B cell (primary cell): Measurements from ENCODE around the gene THRA. TPM values are rescaled to one million over a fixed set of nuclear protein-coding genes. Genes with fewer than 3 reads are reported as not detected.

ENCODE experiments used
- ATAC-seq: fragments of 200-7000 bp; cut with Tn5 transposase; one replicate; pipeline ENCODE4 v1.10.0; 2021; ENCODE audit warnings: low read depth, mild to moderate bottlenecking, moderate number of reproducible peaks, moderate library complexity
- CTCF ChIA-PET: fragments of 350-600 bp; sonication (Branson Sonifier 250); formaldehyde crosslinking; loops from one replicate; lab custom pipeline; 2021; ENCODE audit warnings: antibody characterized with exemption, inconsistent platforms; lab: Charles Lee
- POLR2A ChIA-PET: fragments of 350-600 bp; sonication (Branson Sonifier 250); formaldehyde crosslinking; loops from one replicate; lab custom pipeline; 2021; ENCODE audit warnings: antibody characterized with exemption; lab: Charles Lee
- DNase-seq: peaks from one replicate; pipeline ENCODE4 v3.0.0; 2013
- H2AFZ ChIP-seq: 2 replicates; pipeline ENCODE4 v1.6.1; 2012; ENCODE audit warnings: mild to moderate bottlenecking, low read depth, low read length; ENCODE audit not compliant: insufficient read depth, poor library complexity, severe bottlenecking
- H3K27ac ChIP-seq, 2 donors: 1 replicate in 1 of 2; 2 replicates in 1 of 2; pipeline ENCODE4 v1.5.1; 2012 to 2013; ENCODE audit warnings: low read length in 2 of 2, mild to moderate bottlenecking in 2 of 2, moderate library complexity in 1 of 2
- H3K27me3 ChIP-seq, 4 experiments: fragments of 200-600 bp in 1 of 4; sonication (generic) in 1 of 4; replicated peaks in 1 of 4; 1 replicate in 2 of 4; 2 replicates in 2 of 4; pipeline versions ENCODE4 v1.6.1 to v1.7.0; 2013 to 2016; ENCODE audit warnings: low read length in 3 of 4, mild to moderate bottlenecking in 2 of 4, mixed read lengths in 1 of 4, moderate library complexity in 1 of 4; ENCODE audit not compliant: insufficient read depth in 4 of 4, control insufficient read depth in 3 of 4; ENCODE audit errors: control extremely low read depth in 1 of 4
- H3K36me3 ChIP-seq, 2 experiments: replicated peaks in 1 of 2; 1 replicate in 1 of 2; 2 replicates in 1 of 2; pipeline versions ENCODE4 v1.6.1 to v1.7.1; 2013; ENCODE audit warnings: low read length in 1 of 2; ENCODE audit not compliant: insufficient read depth in 2 of 2, control insufficient read depth in 1 of 2; ENCODE audit errors: control extremely low read depth in 1 of 2, extremely low read depth in 1 of 2
- H3K4me1 ChIP-seq, 2 donors: fragments of 200-600 bp in 1 of 2; sonication (generic) in 1 of 2; 1 replicate in 1 of 2; 2 replicates in 1 of 2; pipeline versions ENCODE4 v1.5.1 to v1.6.1; 2013 to 2017; ENCODE audit warnings: low read length in 2 of 2; ENCODE audit not compliant: control insufficient read depth in 2 of 2, insufficient read depth in 2 of 2
- H3K4me2 ChIP-seq: replicated peaks from 2 replicates; pipeline ENCODE3; 2012; ENCODE audit warnings: mild to moderate bottlenecking, low read depth, low read length; ENCODE audit not compliant: poor library complexity, severe bottlenecking
- H3K4me3 ChIP-seq, 5 experiments: fragments of 200-600 bp in 1 of 5; sonication (generic) in 1 of 5; 1 replicate in 3 of 5; 2 replicates in 2 of 5; pipeline versions ENCODE4 v1.5.1 to v1.7.0; 2011 to 2016; ENCODE audit warnings: low read length in 4 of 5, mild to moderate bottlenecking in 4 of 5, low read depth in 2 of 5, control low read depth in 1 of 5, moderate library complexity in 1 of 5; ENCODE audit not compliant: insufficient read depth in 1 of 5; ENCODE audit errors: control extremely low read depth in 1 of 5, extremely low read depth in 1 of 5
- H3K79me2 ChIP-seq: fragments of 200-600 bp; sonication (generic); one replicate; pipeline ENCODE4 v1.6.0; 2016; ENCODE audit warnings: low read length; ENCODE audit not compliant: control insufficient read depth, insufficient read depth
- H3K9ac ChIP-seq: fragments of 200-600 bp; sonication (generic); 2 replicates; pipeline ENCODE4 v1.6.1; 2017; ENCODE audit warnings: mild to moderate bottlenecking, low read length, moderate library complexity
- H3K9me3 ChIP-seq, 3 donors: one replicate each; pipeline versions ENCODE4 v1.6.1 to v1.7.1; 2013; ENCODE audit warnings: low read length in 2 of 3; ENCODE audit not compliant: control insufficient read depth in 2 of 3, insufficient read depth in 1 of 3; ENCODE audit errors: control extremely low read depth in 1 of 3
- H4K20me1 ChIP-seq: 2 replicates; pipeline ENCODE4 v1.6.0; 2012; ENCODE audit warnings: mild to moderate bottlenecking, low read length; ENCODE audit not compliant: insufficient read depth, control insufficient read depth, poor library complexity, severe bottlenecking
- H3K27ac Mint-ChIP-seq: one replicate; pipeline ENCODE4 v1.8.0; 2021; ENCODE audit warnings: mixed read lengths
- H3K27me3 Mint-ChIP-seq: one replicate; pipeline ENCODE4 v1.8.0; 2021; ENCODE audit warnings: mixed read lengths
- H3K4me1 Mint-ChIP-seq: one replicate; pipeline ENCODE4 v1.8.0; 2021; ENCODE audit warnings: mixed read lengths
- H3K4me3 Mint-ChIP-seq: one replicate; pipeline ENCODE4 v1.8.0; 2021; ENCODE audit warnings: mixed read lengths
- H3K9me3 Mint-ChIP-seq: one replicate; pipeline ENCODE4 v1.8.0; 2022; ENCODE audit warnings: mixed read lengths; ENCODE audit not compliant: insufficient read depth
- CTCF ChIP-seq: fragments of 200-600 bp; IDR thresholded peaks from one replicate; pipeline ENCODE4 v1.8.0; 2022; ENCODE audit warnings: antibody characterized with exemption, mild to moderate bottlenecking
- EZH2 ChIP-seq: IDR thresholded peaks from 2 replicates; pipeline ENCODE4 v1.6.1; 2012; ENCODE audit warnings: borderline replicate concordance, low read depth, mild to moderate bottlenecking, moderate library complexity, low read length; ENCODE audit not compliant: insufficient read depth, poor library complexity, severe bottlenecking
- WGBS: methylation state at CpG from one replicate; pipeline ENCODE4 v1.1.5; 2013; ENCODE audit warnings: missing lambda C conversion rate; ENCODE audit not compliant: insufficient coverage; 5-methylcytosine and 5-hydroxymethylcytosine counted together
- intact Hi-C: fragments of 100-400 bp; cut with micrococcal nuclease; formaldehyde crosslinking; loops from one replicate; pipeline ENCODE4 v1.10.0; 2022
- polyA plus RNA-seq: library from polyadenylated mRNA; depleted of rRNA; stranded (reverse); fragments of >200 nt; gene quantifications from 2 replicates; pipeline ENCODE4 v1.2.3, GENCODE V29; 2012
- total RNA-seq, 2 donors: library from RNA; stranded (reverse); fragments of 120-200 nt in 1 of 2; gene quantifications; 1 replicate in 1 of 2; 2 replicates in 1 of 2; pipeline versions ENCODE4 v1.2.3 to v1.2.4, GENCODE V29; 2013 to 2022

Gene THRA
- total and polyA plus RNA-seq, 2 donors (not counting 1 experiment from before 2014, with no cell fraction given), result 8.0 to 17.1 TPM

GRCh38 chr17:40034426-40035161 lies 28.2 kb upstream of the THRA start:
- DNase-seq, result no peak
- ChIA-PET POLR2A (interaction anchor here (0.6 kb wide), 1 partner anchor 16 kb away, joined by 3 read pairs; no protein-coding TSS in a partner anchor), CTCF (interaction anchor here (1.0 to 5.0 kb wide), 5 partner anchors 8 to 134 kb away, joined by 3 to 52 read pairs (median 4); no protein-coding TSS in a partner anchor)
- Mint-ChIP-seq H3K4me1 (no peaks in the 10 kb centered on the region), H3K4me3 (no peak overlapping the region), H3K9me3 (no peaks in the 10 kb centered on the region), H3K27ac (no peak overlapping the region), H3K27me3 (no peaks in the 10 kb centered on the region)
- Histone ChIP-seq H4K20me1 (no peaks in the 10 kb centered on the region), H3K79me2 (no peaks in the 10 kb centered on the region), H3K9me3 (no peaks in the 10 kb centered on the region), H2AFZ (no peak overlapping the region), H3K27me3 (no peaks in the 10 kb centered on the region), H3K4me3 (no peak overlapping the region), H3K27ac (no peak overlapping the region), H3K9ac (no peak overlapping the region), H3K36me3 (peaks cover 0 to 57% of the 10 kb centered on the region in 2 experiments), H3K4me2 (no peak overlapping the region), H3K4me1 (no peaks in the 10 kb centered on the region)
- ATAC-seq, result no peak
- intact Hi-C loops, result no loop called here
- no peak for TF ChIP-seq EZH2
- TF ChIP-seq CTCF, result no peak
- WGBS, result 94% methylated on average over 7 of the region's 8 CpGs

GRCh38 chr17:40035162-40035559 lies 27.6 kb upstream of the THRA start:
- Histone ChIP-seq H3K4me1 (no peaks in the 10 kb centered on the region), H3K9me3 (no peaks in the 10 kb centered on the region), H3K27ac (no peak overlapping the region), H3K27me3 (no peaks in the 10 kb centered on the region), H3K4me2 (no peak overlapping the region), H3K79me2 (no peaks in the 10 kb centered on the region), H3K4me3 (no peak overlapping the region), H2AFZ (no peak overlapping the region), H3K36me3 (peaks cover 0 to 54% of the 10 kb centered on the region in 2 experiments), H3K9ac (no peak overlapping the region), H4K20me1 (no peaks in the 10 kb centered on the region)
- H3K27me3 Mint-ChIP-seq, result no peaks in the 10 kb centered on the region
- intact Hi-C loops, result no loop called here
- CTCF ChIA-PET, result interaction anchor here (1.3 to 5.0 kb wide), 4 partner anchors 8 to 76 kb away, joined by 3 to 52 read pairs (median 6); no protein-coding TSS in a partner anchor
- no peaks in the 10 kb centered on the region for H3K4me1 Mint-ChIP-seq
- DNase-seq (no peak), ATAC-seq (no peak)
- POLR2A ChIA-PET, result no interaction called here
- H3K9me3 Mint-ChIP-seq, result no peaks in the 10 kb centered on the region
- WGBS, result 90% methylated on average over 11 of the region's 12 CpGs
- H3K27ac Mint-ChIP-seq, result no peak overlapping the region
- H3K4me3 Mint-ChIP-seq, result no peak overlapping the region
- no peak for TF ChIP-seq EZH2
- TF ChIP-seq CTCF, result peak; percentile 16
